ENCODE results near the gene SPTBN2.

Gene SPTBN2

DNA sequence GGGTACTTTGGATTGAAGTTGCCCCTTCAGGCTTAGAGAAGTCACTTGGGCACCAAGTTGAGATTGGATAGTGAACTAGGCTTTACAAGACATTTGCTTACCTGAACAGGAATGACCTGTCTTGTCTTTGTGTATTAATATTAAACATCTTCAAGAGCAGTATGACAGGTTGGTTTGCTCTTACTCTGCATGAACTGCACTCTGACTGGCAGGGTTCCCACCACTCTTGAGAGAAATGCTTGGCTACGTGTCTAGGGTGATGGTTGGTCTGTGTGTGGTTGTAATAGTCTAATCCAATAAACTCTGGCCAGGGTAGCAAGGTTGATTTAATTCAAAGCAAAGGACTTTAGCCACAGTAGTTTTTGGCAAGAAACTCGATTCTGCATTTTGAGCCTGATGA is 20.1 kb upstream of the SPTBN2 start:
- TF ChIP-seq, protein P1, sequence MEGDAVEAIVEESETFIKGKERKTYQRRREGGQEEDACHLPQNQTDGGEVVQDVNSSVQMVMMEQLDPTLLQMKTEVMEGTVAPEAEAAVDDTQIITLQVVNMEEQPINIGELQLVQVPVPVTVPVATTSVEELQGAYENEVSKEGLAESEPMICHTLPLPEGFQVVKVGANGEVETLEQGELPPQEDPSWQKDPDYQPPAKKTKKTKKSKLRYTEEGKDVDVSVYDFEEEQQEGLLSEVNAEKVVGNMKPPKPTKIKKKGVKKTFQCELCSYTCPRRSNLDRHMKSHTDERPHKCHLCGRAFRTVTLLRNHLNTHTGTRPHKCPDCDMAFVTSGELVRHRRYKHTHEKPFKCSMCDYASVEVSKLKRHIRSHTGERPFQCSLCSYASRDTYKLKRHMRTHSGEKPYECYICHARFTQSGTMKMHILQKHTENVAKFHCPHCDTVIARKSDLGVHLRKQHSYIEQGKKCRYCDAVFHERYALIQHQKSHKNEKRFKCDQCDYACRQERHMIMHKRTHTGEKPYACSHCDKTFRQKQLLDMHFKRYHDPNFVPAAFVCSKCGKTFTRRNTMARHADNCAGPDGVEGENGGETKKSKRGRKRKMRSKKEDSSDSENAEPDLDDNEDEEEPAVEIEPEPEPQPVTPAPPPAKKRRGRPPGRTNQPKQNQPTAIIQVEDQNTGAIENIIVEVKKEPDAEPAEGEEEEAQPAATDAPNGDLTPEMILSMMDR (IDR thresholded peaks at IDR 0.05; ENCODE audit: insufficient read depth, low read length) = no peak
- TF ChIP-seq, protein P2, sequence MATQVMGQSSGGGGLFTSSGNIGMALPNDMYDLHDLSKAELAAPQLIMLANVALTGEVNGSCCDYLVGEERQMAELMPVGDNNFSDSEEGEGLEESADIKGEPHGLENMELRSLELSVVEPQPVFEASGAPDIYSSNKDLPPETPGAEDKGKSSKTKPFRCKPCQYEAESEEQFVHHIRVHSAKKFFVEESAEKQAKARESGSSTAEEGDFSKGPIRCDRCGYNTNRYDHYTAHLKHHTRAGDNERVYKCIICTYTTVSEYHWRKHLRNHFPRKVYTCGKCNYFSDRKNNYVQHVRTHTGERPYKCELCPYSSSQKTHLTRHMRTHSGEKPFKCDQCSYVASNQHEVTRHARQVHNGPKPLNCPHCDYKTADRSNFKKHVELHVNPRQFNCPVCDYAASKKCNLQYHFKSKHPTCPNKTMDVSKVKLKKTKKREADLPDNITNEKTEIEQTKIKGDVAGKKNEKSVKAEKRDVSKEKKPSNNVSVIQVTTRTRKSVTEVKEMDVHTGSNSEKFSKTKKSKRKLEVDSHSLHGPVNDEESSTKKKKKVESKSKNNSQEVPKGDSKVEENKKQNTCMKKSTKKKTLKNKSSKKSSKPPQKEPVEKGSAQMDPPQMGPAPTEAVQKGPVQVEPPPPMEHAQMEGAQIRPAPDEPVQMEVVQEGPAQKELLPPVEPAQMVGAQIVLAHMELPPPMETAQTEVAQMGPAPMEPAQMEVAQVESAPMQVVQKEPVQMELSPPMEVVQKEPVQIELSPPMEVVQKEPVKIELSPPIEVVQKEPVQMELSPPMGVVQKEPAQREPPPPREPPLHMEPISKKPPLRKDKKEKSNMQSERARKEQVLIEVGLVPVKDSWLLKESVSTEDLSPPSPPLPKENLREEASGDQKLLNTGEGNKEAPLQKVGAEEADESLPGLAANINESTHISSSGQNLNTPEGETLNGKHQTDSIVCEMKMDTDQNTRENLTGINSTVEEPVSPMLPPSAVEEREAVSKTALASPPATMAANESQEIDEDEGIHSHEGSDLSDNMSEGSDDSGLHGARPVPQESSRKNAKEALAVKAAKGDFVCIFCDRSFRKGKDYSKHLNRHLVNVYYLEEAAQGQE (IDR thresholded peaks at IDR 0.05; ENCODE audit: insufficient replicate concordance, low read depth) = no peak
- TF ChIP-seq POLR2AphosphoS5 (IDR thresholded peaks at IDR 0.05; ENCODE audit: low read depth) (no peak), SPI1 (IDR thresholded peaks at IDR 0.05; ENCODE audit: borderline replicate concordance, low read depth) (no peak), GABPA (IDR thresholded peaks at IDR 0.05; ENCODE audit: low read depth) (no peak)
- Histone ChIP-seq H3K27ac (replicated peaks) (no peak overlapping the region), H3K27me3 (ENCODE audit: insufficient read depth, poor library complexity, severe bottlenecking) (peaks cover 4% of the 10 kb centered on the region), H3K4me3 (replicated peaks; ENCODE audit: insufficient read depth, low read length) (no peak overlapping the region)
- DNase-seq (ENCODE audit: low read depth in 1 of 2, low spot score in 1 of 2) = no peak

DNA sequence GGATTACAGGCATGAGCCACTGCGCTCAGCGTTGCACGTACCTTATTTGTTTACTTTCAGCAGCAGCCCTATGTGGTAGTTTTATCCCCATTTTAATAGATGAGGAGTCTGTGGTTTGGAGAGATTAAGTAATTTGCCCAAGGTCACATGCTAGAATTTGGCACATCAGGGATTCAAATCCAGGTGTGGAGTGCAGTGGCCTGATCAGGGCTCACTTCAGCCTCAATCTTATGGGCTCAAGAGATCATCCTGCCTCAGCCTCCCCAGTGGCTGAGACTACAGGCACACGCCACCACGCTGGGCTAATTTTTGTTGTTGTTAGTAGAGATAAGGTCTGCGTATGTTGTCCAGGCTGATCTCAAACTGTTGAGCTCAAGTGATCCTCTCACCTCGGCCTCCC is 18.5 kb upstream of the SPTBN2 start:
- Histone ChIP-seq H3K4me3 (replicated peaks; ENCODE audit: insufficient read depth, low read length) (no peak overlapping the region), H3K27ac (replicated peaks) (no peak overlapping the region)
- TF ChIP-seq, protein P1 (IDR thresholded peaks at IDR 0.05; ENCODE audit: insufficient read depth, low read length) = no peak
- no peak for TF ChIP-seq POLR2AphosphoS5 (IDR thresholded peaks at IDR 0.05; ENCODE audit: low read depth)
- TF ChIP-seq, protein P2 (IDR thresholded peaks at IDR 0.05; ENCODE audit: insufficient replicate concordance, low read depth) = no peak
- no peak for TF ChIP-seq GABPA (IDR thresholded peaks at IDR 0.05; ENCODE audit: low read depth)
- no peak for TF ChIP-seq SPI1 (IDR thresholded peaks at IDR 0.05; ENCODE audit: borderline replicate concordance, low read depth)

DNA sequence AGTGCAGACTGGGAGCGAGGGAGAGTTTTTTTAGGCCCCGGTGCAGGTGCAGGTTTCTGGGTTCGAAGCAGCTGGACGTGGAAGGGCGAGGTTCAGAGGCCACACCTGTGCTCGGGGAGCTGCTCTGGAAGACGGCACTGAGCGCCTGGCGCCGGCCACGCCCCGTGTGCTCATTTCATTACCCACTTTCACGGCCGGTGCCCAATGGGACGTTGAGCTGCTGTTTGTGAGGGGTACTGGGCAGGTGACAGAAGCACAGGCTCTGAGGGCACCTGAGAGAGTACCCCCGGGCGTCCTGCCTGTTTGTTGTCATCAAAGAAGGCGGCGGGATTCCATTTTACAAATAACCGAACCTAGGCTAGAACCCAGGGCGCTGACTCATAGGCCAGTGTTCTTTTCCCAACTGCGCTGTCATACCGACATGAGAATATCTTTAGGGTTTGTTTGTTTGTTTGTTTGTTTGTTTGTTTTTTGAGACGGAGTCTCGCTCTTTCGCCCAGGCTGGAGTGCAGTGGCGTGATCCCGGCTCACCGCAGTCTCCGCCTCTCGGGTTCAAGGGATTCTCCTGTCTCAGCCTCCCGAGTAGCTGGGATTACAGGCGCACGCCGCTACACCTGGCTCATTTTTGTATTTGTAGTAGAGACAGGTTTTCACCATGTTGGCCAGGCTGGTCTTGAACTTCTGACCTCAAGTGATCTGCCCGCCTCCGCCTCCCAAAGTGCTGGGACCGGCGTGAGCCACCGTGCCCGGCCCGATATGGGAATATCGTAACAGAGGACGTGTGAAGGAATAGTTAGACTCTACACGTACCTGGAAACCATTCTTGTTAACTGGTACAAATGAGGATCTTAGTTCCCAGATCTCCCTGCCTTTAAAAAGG is 16.6 kb upstream of the SPTBN2 start:
- peaks cover 4% of the 10 kb centered on the region for H3K27me3 ChIP-seq (ENCODE audit: insufficient read depth, poor library complexity, severe bottlenecking)
- H3K4me3 ChIP-seq (replicated peaks; ENCODE audit: insufficient read depth, low read length) = peak overlapping the region; percentile 73
- TF ChIP-seq POLR2AphosphoS5 (IDR thresholded peaks at IDR 0.05; ENCODE audit: low read depth) = no peak
- TF ChIP-seq, protein P2 (IDR thresholded peaks at IDR 0.05; ENCODE audit: insufficient replicate concordance, low read depth) = no peak
- no peak for TF ChIP-seq GABPA (IDR thresholded peaks at IDR 0.05; ENCODE audit: low read depth)
- TF ChIP-seq SPI1 (IDR thresholded peaks at IDR 0.05; ENCODE audit: borderline replicate concordance, low read depth) = no peak
- TF ChIP-seq, protein P1 (IDR thresholded peaks at IDR 0.05; ENCODE audit: insufficient read depth, low read length) = no peak
- DNase-seq (ENCODE audit: low read depth in 1 of 2, low spot score in 1 of 2) = no peak
- H3K27ac ChIP-seq (replicated peaks) = no peak overlapping the region

More for the DNA sequence above, 18.5 kb upstream of the SPTBN2 start:
- no peak for DNase-seq (ENCODE audit: low read depth in 1 of 2, low spot score in 1 of 2)
- H3K27me3 ChIP-seq (ENCODE audit: insufficient read depth, poor library complexity, severe bottlenecking) = peaks cover 4% of the 10 kb centered on the region

Data from HL-60 (cell line).